Endometrial microvascular endothelial cells (primary cell): Measurements from ENCODE around the gene WBP2NL. TPM values are rescaled to one million over a fixed set of nuclear protein-coding genes. Genes with fewer than 3 reads are reported as not detected.

Source experiments
- in situ Hi-C: cut with HindIII; loops from 2 replicates; pipeline ENCODE4 v1.10.0; 2017; ENCODE audit warnings: low sequenced_read_pairs, low pct_unique_long_range_greater_than_20kb; ENCODE audit errors: inconsistent ontology term
- total RNA-seq: library from RNA; depleted of rRNA; stranded (reverse); fragments of >200 nt; gene quantifications from one replicate; pipeline ENCODE4 v1.2.3, GENCODE V29; 2015; ENCODE audit errors: inconsistent ontology term

The WBP2NL gene
- total RNA-seq, 1 donor from 2014 or later, result not detected

DNA sequence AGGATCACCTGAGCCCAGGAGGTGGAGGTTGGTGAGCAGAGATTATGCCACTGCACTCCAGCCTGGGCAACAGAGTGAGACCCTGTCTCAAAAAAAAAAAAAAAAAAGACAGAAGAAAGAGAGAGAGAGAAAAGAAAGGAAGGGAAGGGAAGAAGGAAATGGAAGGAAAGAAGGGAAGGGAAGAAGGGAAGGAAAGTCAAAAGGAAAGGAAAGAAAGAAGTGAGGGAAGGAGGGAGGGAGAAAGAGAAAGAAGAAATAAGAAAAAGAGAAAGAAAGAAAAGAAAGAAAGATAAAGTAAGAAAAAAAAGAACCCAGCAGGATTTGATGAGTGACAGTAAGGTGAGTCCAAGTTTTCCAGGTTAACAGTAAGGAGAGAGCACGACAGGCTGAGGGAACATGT lies 19.6 kb downstream of the WBP2NL start:
- in situ Hi-C loops, result no loop called here

- in situ Hi-C loops, result no loop called here
These were observed 23.0 kb downstream of the WBP2NL start for GRCh38 chr22:42021571-42021970.

GRCh38 chr22:42022162-42022847 lies 23.7 kb downstream of the WBP2NL start:
- in situ Hi-C loops, result no loop called here

DNA sequence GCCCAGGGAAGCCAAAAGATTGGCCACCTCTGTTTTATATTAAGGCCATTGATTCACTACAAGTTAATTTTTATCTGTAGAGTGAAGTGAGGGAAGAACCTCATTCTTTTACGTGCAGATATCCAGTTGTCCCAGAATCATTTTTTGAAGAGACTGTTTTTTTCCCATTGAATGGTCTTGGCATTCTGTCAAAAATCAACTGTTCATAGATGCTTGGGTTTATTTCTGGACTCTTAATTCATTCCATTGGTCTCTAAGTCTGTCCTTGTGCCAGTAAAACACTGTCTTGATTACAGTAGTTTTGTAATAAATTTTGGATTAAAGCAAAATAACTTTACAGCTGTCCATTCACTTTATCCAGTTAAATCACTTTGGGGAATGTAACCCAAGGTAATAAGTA lies 26.8 kb downstream of the WBP2NL start:
- in situ Hi-C loops, result no loop called here

GRCh38 chr22:42026705-42027104 lies 28.1 kb downstream of the WBP2NL start:
- in situ Hi-C loops, result no loop called here

DNA sequence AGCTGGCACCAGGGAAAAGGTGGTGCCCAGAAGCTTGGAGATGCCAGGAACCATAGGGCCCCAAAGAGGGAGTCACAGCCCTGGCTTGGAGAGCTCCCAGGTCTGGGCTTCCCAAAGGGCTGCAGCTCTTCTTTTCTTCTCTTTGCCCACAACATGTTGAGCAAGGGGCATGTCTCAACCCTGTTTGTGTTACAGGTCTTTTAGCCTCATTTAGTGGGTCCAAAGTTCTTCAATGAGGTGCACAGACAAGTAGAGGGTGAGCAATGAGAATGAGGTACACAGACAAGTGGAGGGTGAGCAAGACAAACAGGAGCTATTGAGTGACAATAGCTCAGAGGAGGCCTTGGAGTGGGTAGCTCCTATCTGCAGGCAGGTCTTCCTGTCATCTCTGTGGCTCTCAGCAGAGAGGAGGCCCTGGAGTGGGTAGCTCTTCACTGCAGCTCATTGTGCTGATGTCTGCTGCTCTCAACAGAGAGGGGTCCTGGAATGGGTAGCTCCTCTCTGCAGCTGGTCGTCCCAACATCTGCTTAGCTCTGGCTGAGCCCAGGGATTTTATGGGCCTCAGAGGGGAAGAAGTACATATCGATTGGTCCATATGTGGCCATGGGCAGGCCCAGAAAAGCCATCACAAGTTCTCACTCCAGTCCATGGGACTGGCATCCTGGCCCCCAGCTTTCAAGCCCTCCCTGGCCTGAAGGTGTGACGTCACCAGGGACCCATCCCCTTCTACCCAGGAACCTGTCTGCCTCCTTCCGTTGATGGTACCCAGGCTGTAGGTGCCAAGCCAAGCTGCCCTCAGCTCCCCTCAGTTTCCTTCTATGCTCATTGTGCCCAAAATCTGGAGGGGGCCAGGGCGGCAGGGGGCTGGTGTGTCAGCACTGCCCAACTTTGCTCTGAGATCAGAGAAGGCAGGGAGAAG lies 34.9 kb downstream of the WBP2NL start:
- in situ Hi-C loops, result no loop called here

GRCh38 chr22:42035256-42035655 lies 36.7 kb downstream of the WBP2NL start:
- in situ Hi-C loops, result no loop called here

- in situ Hi-C loops, result no loop called here
These were observed 40.7 kb downstream of the WBP2NL start for GRCh38 chr22:42039271-42039670.

- in situ Hi-C loops, result no loop called here
These were observed 43.2 kb downstream of the WBP2NL start for GRCh38 chr22:42041784-42042183.

DNA sequence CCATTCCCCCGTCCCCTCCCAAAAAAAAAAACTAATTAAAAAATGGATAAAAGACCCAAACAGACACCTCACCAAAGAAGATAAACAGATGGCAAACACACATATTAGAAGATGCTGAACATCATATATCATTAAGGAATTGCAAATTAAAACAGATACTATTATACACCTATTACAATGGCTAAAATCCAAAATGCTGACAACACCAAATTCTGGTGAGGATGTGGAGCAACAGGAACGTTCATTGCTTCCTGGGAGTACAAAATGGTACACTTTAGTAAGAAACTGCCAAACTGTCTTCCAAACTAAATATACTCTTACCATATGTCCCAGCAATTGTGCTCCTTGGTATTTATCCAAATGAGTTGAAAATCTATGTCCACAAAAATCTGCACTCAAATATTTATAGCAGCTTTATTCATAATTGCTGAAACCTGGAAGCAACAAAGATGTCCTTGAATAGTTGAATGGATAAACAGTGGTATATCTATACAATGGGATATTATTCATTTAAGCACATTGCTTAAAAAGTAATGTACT lies 52.1 kb downstream of the WBP2NL start:
- in situ Hi-C loops, result no loop called here

GRCh38 chr22:42052765-42053164 lies 54.2 kb downstream of the WBP2NL start:
- in situ Hi-C loops, result no loop called here

GRCh38 chr22:42056757-42057511 lies 58.3 kb downstream of the WBP2NL start:
- in situ Hi-C loops, result no loop called here

DNA sequence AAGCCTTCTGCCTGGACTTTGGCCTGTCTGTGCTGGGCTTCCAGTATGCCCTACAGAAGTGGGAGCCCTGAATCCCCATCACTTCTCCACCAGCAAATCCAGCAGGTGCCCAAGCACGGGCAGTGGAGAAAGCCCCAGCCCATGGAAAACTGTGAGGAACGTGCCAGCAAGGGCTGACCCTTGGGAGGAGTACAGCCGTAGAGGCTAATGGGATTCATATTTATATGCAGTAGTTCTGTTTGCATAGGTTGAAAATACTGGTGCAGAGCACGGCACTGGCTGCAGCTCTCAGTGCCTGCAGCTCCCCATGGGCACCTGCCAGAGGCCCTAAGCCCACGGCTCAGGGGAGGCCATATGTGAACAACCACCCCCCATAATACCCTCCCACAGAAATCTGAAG lies 61.9 kb downstream of the WBP2NL start:
- in situ Hi-C loops, result no loop called here

DNA sequence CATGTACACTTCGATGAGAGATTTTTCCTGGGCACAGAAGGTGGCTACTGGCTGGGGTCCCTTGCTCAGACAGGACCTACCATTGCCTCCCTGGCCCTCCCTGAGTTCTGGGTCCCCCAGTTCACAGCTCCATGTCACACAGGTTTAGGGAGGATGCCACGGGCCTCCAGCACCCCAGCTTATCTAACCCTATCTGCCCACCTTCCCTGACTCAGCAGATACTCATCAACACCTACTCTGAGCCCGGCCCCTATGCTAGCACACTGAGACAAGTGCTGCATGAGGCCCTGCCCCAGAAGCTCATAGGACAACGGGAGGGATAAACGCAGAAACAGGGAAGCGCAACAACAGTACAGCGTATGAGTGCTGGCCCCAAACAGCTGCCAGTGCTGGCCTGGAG lies 62.5 kb downstream of the WBP2NL start:
- in situ Hi-C loops, result no loop called here

DNA sequence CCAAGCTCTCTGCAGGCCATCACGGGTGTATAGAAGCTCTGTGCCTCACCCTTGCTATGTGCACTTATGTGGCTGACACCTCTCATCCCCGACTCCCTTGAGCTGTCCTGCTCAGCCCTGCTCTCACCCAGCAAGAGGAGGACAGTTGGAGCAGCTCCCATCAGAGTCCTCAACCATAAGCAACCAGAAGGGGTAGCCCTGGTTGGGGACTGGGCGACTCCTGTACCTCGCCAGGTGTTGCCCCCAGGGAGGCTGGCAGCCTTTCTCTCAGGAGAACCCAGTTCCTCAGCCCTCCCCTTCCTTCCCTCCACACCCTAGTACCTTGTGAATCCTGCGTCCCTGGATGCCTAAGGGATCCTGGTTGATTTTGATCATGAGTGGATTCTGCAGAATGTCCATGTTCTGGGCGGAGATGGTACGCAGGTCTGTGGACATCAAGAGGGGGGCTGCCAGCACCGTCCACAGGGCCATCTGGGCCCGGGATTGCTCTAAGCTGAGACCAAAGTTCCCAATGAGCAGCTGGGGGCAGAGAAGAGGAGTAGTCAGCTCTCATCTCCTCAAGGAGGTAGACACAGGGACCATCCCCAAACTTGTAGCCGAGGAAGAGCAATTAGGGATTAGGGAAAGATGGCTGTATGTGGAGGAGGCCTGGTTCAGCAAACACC lies 64.0 kb downstream of the WBP2NL start:
- in situ Hi-C loops, result no loop called here

DNA sequence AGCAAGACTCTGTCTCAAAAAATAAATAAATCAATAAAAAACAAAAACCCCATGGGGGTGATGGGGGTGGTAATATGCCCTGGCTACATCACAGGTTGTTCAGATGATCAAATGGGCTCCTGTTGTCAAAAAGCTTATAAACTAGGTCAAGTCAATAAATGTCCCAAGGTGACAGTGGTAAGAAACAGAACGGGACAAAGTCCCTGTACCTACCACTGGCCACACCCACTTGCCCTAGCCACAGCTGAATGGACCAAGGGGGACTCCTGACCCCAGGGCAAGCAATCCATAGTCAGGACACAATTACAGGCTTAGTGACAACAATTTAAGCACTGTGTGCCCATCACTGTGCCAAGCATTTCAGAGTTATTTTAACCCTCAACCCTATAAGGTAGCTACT lies 66.0 kb downstream of the WBP2NL start:
- in situ Hi-C loops, result no loop called here

DNA sequence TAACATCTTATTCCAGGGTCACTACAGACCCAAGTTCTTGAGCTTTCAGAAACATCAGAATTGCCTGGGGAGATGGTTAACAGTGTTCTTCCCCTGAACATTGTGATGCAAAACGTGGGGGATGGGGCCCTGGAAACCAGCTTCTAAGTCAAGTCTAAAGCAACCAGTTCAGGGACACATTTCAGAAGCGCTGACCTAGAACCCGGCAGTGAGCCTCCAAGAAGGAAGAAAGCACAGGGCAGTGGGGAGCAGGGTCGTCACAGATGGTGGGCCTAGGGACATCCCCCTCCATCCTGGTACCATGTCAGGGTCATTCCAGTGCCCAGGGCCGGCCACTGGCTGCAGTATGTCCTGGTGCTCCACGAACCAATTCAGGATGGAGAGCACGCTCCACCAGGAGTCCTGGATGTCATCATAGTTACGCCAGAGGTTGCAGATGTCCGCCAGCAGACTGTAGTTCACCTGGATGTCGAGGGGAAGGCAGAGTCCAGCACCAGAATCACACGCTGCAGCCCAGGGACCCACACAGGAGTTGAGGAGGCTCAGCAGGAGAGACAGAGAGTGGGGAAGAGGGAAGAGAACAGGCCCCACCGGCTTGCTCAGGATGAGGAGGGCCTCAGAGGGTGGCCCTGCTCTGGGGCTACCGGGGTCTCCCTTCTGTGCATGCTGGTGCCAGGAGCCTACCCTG lies 67.0 kb downstream of the WBP2NL start:
- in situ Hi-C loops, result no loop called here

- in situ Hi-C loops, result no loop called here
These were observed 67.7 kb downstream of the WBP2NL start for GRCh38 chr22:42066126-42066761.
